Measurements from ENCODE around the gene CLIC4. TPM values are rescaled to one million over a fixed set of nuclear protein-coding genes. Genes with fewer than 3 reads are reported as not detected.

CLIC4 gene
- total and polyA plus RNA-seq, 2 donors (not counting 1 experiment from before 2014, with no cell fraction given) = 28.5 to 123 TPM

DNA sequence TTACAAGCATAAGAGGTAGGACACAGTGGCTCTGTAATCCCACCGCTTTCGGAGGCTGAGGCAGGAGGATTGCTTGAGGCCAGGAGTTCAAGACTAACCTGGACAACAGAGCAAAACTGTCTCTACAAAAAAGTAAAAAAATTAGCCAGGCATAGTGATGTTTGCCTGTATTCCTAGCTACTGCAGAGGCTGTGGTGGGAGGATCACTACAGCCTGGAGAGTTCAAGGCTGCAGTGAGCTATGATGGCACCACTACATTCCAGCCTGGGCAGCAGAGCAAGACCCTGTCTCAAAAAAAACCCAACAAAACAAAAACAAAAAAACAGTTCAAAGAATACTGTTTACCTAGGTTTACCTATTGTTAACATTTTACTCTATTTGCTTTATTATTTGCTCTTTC lies 37.4 kb downstream of the CLIC4 start:
- Histone ChIP-seq H3K79me2 (ENCODE audit: control insufficient read depth, insufficient read depth, low read length) (peaks cover 92% of the 10 kb centered on the region), H3K27ac (ENCODE audit: low read length in 2 of 2) (no peak overlapping the region), H3K36me3 (replicated peaks in 1 of 2; ENCODE audit: control extremely low read depth in 1 of 2, control insufficient read depth in 1 of 2, extremely low read depth in 1 of 2, insufficient read depth in 2 of 2, low read length in 1 of 2) (peaks cover 0 to 3% of the 10 kb centered on the region in 2 experiments), H2AFZ (ENCODE audit: insufficient read depth, low read depth, low read length, poor library complexity, severe bottlenecking) (no peak overlapping the region), H3K9ac (ENCODE audit: low read length) (no peak overlapping the region), H3K9me3 (ENCODE audit: control extremely low read depth in 1 of 3, control insufficient read depth in 2 of 3, insufficient read depth in 1 of 3, low read length in 2 of 3) (no peaks in the 10 kb centered on the region), H3K4me2 (replicated peaks; ENCODE audit: low read depth, low read length, poor library complexity, severe bottlenecking) (no peak overlapping the region), H4K20me1 (ENCODE audit: control insufficient read depth, insufficient read depth, low read length, poor library complexity, severe bottlenecking) (peaks cover 69% of the 10 kb centered on the region), H3K4me1 (ENCODE audit: control insufficient read depth in 2 of 2, insufficient read depth in 2 of 2, low read length in 2 of 2) (peaks cover 0 to 3% of the 10 kb centered on the region in 2 donors), H3K4me3 (ENCODE audit: control extremely low read depth in 1 of 5, extremely low read depth in 1 of 5, insufficient read depth in 1 of 5, low read depth in 2 of 5, low read length in 4 of 5) (no peak overlapping the region), H3K27me3 (replicated peaks in 1 of 4; ENCODE audit: control extremely low read depth in 1 of 4, control insufficient read depth in 3 of 4, insufficient read depth in 4 of 4, low read length in 3 of 4) (no peaks in the 10 kb centered on the region)
- ChIA-PET POLR2A (no interaction called here), CTCF (interaction anchor here (1.0 kb wide), 1 partner anchor 26 kb away, joined by 4 read pairs; no protein-coding TSS in a partner anchor)
- DNase-seq = no peak
- intact Hi-C loops (cut with micrococcal nuclease) = loop anchor here (5.0 kb wide), 1 partner anchor 35 kb away; the partner anchor contains the start of gene CLIC4
- Mint-ChIP-seq H3K4me3 (no peak overlapping the region), H3K4me1 (peaks cover 50% of the 10 kb centered on the region), H3K27ac (no peak overlapping the region), H3K9me3 (ENCODE audit: insufficient read depth) (no peaks in the 10 kb centered on the region), H3K27me3 (no peaks in the 10 kb centered on the region)
- 100% methylated on average over 2 of the region's 2 CpGs for WGBS (ENCODE audit: insufficient coverage)
- ATAC-seq (ENCODE audit: low read depth) = no peak
- TF ChIP-seq CTCF (IDR thresholded peaks at IDR 0.05) = no peak
- TF ChIP-seq EZH2 (IDR thresholded peaks at IDR 0.05; ENCODE audit: borderline replicate concordance, insufficient read depth, low read depth, low read length, poor library complexity, severe bottlenecking) = no peak

DNA sequence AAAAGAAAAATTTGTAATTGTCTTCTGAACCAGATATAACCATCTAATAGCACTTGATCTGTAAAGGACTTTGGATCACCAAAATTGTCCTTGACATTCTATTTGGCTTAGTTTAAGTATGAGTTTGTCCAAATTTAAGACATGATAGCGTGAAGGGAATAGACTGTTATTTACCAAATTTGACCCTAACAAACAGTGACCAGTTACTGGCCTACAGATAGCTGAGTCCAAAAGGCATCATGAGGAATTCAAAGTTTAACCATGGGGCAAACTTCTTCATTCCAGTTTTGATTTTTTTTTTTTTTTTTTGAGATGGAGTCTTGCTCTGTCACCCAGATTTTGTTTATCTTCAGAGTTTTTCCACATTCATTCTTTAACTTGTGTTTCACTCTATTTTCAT lies 38.5 kb downstream of the CLIC4 start:
- Histone ChIP-seq H3K4me1 (ENCODE audit: control insufficient read depth in 2 of 2, insufficient read depth in 2 of 2, low read length in 2 of 2) (peaks cover 0 to 3% of the 10 kb centered on the region in 2 donors), H3K27ac (ENCODE audit: low read length in 2 of 2) (no peak overlapping the region), H3K79me2 (ENCODE audit: control insufficient read depth, insufficient read depth, low read length) (peaks cover 91% of the 10 kb centered on the region), H3K9me3 (ENCODE audit: control extremely low read depth in 1 of 3, control insufficient read depth in 2 of 3, insufficient read depth in 1 of 3, low read length in 2 of 3) (no peaks in the 10 kb centered on the region), H2AFZ (ENCODE audit: insufficient read depth, low read depth, low read length, poor library complexity, severe bottlenecking) (no peak overlapping the region), H4K20me1 (ENCODE audit: control insufficient read depth, insufficient read depth, low read length, poor library complexity, severe bottlenecking) (peaks cover 69% of the 10 kb centered on the region), H3K4me3 (ENCODE audit: control extremely low read depth in 1 of 5, extremely low read depth in 1 of 5, insufficient read depth in 1 of 5, low read depth in 2 of 5, low read length in 4 of 5) (no peak overlapping the region), H3K36me3 (replicated peaks in 1 of 2; ENCODE audit: control extremely low read depth in 1 of 2, control insufficient read depth in 1 of 2, extremely low read depth in 1 of 2, insufficient read depth in 2 of 2, low read length in 1 of 2) (peaks cover 0 to 3% of the 10 kb centered on the region in 2 experiments), H3K27me3 (replicated peaks in 1 of 4; ENCODE audit: control extremely low read depth in 1 of 4, control insufficient read depth in 3 of 4, insufficient read depth in 4 of 4, low read length in 3 of 4) (no peaks in the 10 kb centered on the region), H3K4me2 (replicated peaks; ENCODE audit: low read depth, low read length, poor library complexity, severe bottlenecking) (no peak overlapping the region), H3K9ac (ENCODE audit: low read length) (no peak overlapping the region)
- Mint-ChIP-seq H3K27ac (no peak overlapping the region), H3K4me3 (no peak overlapping the region), H3K9me3 (ENCODE audit: insufficient read depth) (no peaks in the 10 kb centered on the region), H3K4me1 (peaks cover 46% of the 10 kb centered on the region), H3K27me3 (no peaks in the 10 kb centered on the region)
- DNase-seq (no peak), ATAC-seq (ENCODE audit: low read depth) (no peak)
- intact Hi-C loops (cut with micrococcal nuclease) = loop anchor here (5.0 kb wide), 1 partner anchor 36 kb away; the partner anchor contains the start of gene CLIC4
- WGBS (ENCODE audit: insufficient coverage) = no CpG with 5 or more reads among the region's 1 CpG
- ChIA-PET POLR2A (no interaction called here), CTCF (interaction anchor here (0.9 to 2.0 kb wide), 3 partner anchors 7 to 95 kb away, joined by 3 to 7 read pairs (median 4); no protein-coding TSS in a partner anchor)
- TF ChIP-seq CTCF (IDR thresholded peaks at IDR 0.05) (no peak), EZH2 (IDR thresholded peaks at IDR 0.05; ENCODE audit: borderline replicate concordance, insufficient read depth, low read depth, low read length, poor library complexity, severe bottlenecking) (no peak)

All from B cell (primary cell).